Stimulated activated CD8-positive, alpha-beta memory T cell treated with anti-CD3 and anti-CD28 coated beads, Interleukin-2, amount 100 ng/mL, for 48 hours (primary cell): Measurements from ENCODE around the gene RHEBL1.
"Not testable (repeated sequence)": the region's sequence is repeated elsewhere in the genome, so short reads cannot be mapped to it uniquely, and the experiment has no call there.

ENCODE experiments used
- DNase-seq, 2 donors: peaks; one replicate each; pipeline ENCODE4 v3.0.0-alpha.2; 2020; ENCODE audit warnings: low read depth in 2 of 2

The RHEBL1 gene

GRCh38 chr12:49089821-49090773, 20.3 kb upstream of the RHEBL1 start:
- DNase-seq: no peak

- no peak for DNase-seq
Measured at GRCh38 chr12:49088932-49089330, 19.2 kb upstream of the RHEBL1 start.

- DNase-seq: peak; percentile 40 to 50
Measured at GRCh38 chr12:49088150-49088931, 18.6 kb upstream of the RHEBL1 start.

- DNase-seq: no peak
Measured at GRCh38 chr12:49086116-49086515, 16.3 kb upstream of the RHEBL1 start.

- no peak for DNase-seq
Measured at GRCh38 chr12:49084438-49084837, 14.7 kb upstream of the RHEBL1 start.

GRCh38 chr12:49079793-49080192, 10.0 kb upstream of the RHEBL1 start:
- DNase-seq: no peak

- no peak for DNase-seq
Measured at GRCh38 chr12:49070971-49071370, 1.2 kb upstream of the RHEBL1 start.

GRCh38 chr12:49068879-49069506, 786 bp downstream of the RHEBL1 start:
- no peak for DNase-seq

- DNase-seq: no peak
Measured at GRCh38 chr12:49066120-49066519, 3.7 kb downstream of the RHEBL1 start.

- no peak for DNase-seq
Measured at GRCh38 chr12:49064767-49065152, 5.0 kb downstream of the RHEBL1 start.

GRCh38 chr12:49061916-49062315, 7.9 kb downstream of the RHEBL1 start:
- not testable (repeated sequence) for DNase-seq

GRCh38 chr12:49061157-49061650, 8.6 kb downstream of the RHEBL1 start:
- peak in 1 of 2 donors; percentile 16 for DNase-seq

GRCh38 chr12:49060237-49061156, 9.3 kb downstream of the RHEBL1 start, which contains the start of gene KMT2D:
KMT2D (minus strand) TSS chr12:49060794; CDS start chr12:49055324, 5,470 bp downstream.
- DNase-seq: peak; percentile 77 to 80

- DNase-seq: no peak
Measured at GRCh38 chr12:49059299-49060171, 10.2 kb downstream of the RHEBL1 start.

GRCh38 chr12:49059045-49059298, 10.8 kb downstream of the RHEBL1 start:
- DNase-seq: no peak

- DNase-seq: no peak
Measured at GRCh38 chr12:49058366-49059044, 11.3 kb downstream of the RHEBL1 start.

- DNase-seq: no peak
Measured at GRCh38 chr12:49057888-49058287, 11.9 kb downstream of the RHEBL1 start.

GRCh38 chr12:49055978-49056754, 13.6 kb downstream of the RHEBL1 start:
- DNase-seq: peak in 1 of 2 donors; percentile 16

GRCh38 chr12:49055092-49055491, 14.7 kb downstream of the RHEBL1 start:
- no peak for DNase-seq
